Glutamatergic neuron (in vitro differentiated cells): Measurements from ENCODE around the gene IFIH1. TPM values are rescaled to one million over a fixed set of nuclear protein-coding genes. Genes with fewer than 3 reads are reported as not detected.

Experiments used
- DNase-seq: peaks from one replicate; pipeline ENCODE4 v3.0.0; 2022
- H3K27ac Mint-ChIP-seq: one replicate; pipeline ENCODE4 v1.8.0; 2020; ENCODE audit warnings: mild to moderate bottlenecking, mixed read lengths, inconsistent platforms; ENCODE audit not compliant: unreplicated experiment
- H3K27me3 Mint-ChIP-seq: one replicate; pipeline ENCODE4 v1.8.0; 2020; ENCODE audit warnings: mild to moderate bottlenecking, moderate library complexity, mixed read lengths, inconsistent platforms; ENCODE audit not compliant: unreplicated experiment
- H3K36me3 Mint-ChIP-seq: one replicate; pipeline ENCODE4 v1.8.0; 2020; ENCODE audit warnings: mild to moderate bottlenecking, mixed read lengths, inconsistent platforms; ENCODE audit not compliant: unreplicated experiment
- H3K4me1 Mint-ChIP-seq: one replicate; pipeline ENCODE4 v1.8.0; 2020; ENCODE audit warnings: mild to moderate bottlenecking, low read depth, mixed read lengths, inconsistent platforms; ENCODE audit not compliant: unreplicated experiment
- H3K4me3 Mint-ChIP-seq: one replicate; pipeline ENCODE4 v1.8.0; 2020; ENCODE audit warnings: mild to moderate bottlenecking, mixed read lengths, inconsistent platforms; ENCODE audit not compliant: unreplicated experiment
- H3K9me3 Mint-ChIP-seq: one replicate; pipeline ENCODE4 v1.8.0; 2020; ENCODE audit warnings: mild to moderate bottlenecking, moderate library complexity, mixed read lengths, inconsistent platforms; ENCODE audit not compliant: unreplicated experiment
- long read RNA-seq: library from polyadenylated mRNA; unstranded; transcript quantifications from one replicate; pipeline ENCODE4 v2.0.0, GENCODE V29; 2020; ENCODE audit not compliant: unreplicated experiment
- total RNA-seq: library from RNA; stranded (reverse); fragmentation: NEBNext Ultra II Directional; extraction: Animal tissue kit (Norgen Biotek cat#: 25700); gene quantifications from one replicate; pipeline ENCODE4 v1.2.1, GENCODE V29; 2021; ENCODE audit not compliant: unreplicated experiment
- TF ChIP-seq, protein P1 (sequence below): fragments of 200-600 bp; sonication (generic); IDR thresholded peaks from one replicate; pipeline ENCODE4 v1.5.0; 2021; ENCODE audit not compliant: partially characterized antibody, unreplicated experiment

Gene IFIH1
- total RNA-seq, result not detected
- long read RNA-seq, result 0 reads

DNA sequence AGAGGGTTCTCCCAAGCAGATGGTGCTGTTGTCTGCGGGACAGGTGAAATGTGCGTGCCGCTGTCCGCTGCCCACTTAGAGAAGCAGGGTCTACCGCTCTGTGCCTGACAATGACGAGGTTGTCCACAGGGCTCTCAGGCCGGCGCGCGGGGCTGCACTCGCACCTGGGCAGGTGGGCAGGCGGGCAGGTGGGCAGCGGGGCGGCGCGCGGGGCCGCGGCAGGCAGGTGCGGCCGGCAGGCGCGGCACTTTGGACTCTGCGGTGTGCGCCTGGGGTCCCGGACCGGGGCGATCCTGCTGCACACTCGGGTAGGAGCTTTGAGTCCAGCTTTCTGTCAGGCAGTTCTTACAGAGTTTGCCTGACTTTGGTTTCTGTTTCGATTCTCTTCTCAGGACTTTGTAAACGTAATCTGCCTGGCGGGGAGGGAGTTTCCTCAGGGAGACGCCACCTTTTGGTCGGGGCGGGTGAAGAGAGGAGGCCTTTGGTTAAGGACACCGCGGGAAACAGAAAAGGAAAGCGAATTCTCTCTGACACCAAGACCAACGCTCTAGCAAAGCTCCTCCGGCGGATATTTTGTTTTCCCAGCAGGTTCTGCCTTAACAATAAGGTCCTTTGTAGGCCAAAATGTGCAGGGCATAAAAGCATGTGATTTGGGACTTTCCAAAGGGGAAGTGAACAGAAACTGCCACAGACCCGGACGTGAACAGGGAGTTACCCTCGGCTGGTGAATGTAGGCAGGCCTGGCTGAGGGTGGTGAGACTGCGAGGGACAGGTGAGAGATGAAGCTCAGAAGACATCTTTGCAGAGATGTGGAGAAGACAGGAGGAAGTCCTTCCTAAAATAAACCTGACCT, at the start of gene IFIH1:
Gene IFIH1, minus strand, starts transcription at position 357 of the 853 bp plus-strand sequence. CDS start 377 bp downstream, outside the sequence.
- H3K4me3 Mint-ChIP-seq, result peak within 1 kb of the TSS; percentile 81
- no peak within 1 kb of the TSS for H3K27ac Mint-ChIP-seq
- peaks cover 6% of the 10 kb centered on the region for H3K4me1 Mint-ChIP-seq
- H3K27me3 Mint-ChIP-seq, result no peaks in the 10 kb centered on the region
- H3K9me3 Mint-ChIP-seq, result no peaks in the 10 kb centered on the region
- DNase-seq, result no peak
- no peaks in the 10 kb centered on the region for H3K36me3 Mint-ChIP-seq
- TF ChIP-seq, protein P1, sequence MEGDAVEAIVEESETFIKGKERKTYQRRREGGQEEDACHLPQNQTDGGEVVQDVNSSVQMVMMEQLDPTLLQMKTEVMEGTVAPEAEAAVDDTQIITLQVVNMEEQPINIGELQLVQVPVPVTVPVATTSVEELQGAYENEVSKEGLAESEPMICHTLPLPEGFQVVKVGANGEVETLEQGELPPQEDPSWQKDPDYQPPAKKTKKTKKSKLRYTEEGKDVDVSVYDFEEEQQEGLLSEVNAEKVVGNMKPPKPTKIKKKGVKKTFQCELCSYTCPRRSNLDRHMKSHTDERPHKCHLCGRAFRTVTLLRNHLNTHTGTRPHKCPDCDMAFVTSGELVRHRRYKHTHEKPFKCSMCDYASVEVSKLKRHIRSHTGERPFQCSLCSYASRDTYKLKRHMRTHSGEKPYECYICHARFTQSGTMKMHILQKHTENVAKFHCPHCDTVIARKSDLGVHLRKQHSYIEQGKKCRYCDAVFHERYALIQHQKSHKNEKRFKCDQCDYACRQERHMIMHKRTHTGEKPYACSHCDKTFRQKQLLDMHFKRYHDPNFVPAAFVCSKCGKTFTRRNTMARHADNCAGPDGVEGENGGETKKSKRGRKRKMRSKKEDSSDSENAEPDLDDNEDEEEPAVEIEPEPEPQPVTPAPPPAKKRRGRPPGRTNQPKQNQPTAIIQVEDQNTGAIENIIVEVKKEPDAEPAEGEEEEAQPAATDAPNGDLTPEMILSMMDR, result no peak

DNA sequence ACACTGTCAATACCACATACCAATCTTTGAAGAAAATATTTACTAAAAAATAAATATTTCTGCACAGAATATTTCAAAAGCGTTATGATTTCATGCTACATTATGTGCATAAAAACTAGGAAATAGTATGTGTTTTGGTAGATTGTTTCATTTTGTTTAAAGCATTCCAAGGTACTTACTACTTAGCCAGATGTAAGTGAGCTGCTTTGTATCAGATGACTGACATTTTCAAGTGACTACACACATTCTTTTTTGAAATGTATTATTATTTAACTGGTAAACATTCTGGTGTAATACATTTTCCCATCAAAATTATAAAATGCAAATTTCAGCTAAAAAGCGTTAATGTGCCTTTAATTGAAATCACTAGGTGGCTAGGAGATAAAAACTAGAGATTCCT, 46.9 kb upstream of the IFIH1 start:
- no peaks in the 10 kb centered on the region for H3K36me3 Mint-ChIP-seq
- TF ChIP-seq, protein P1, result no peak
- H3K27me3 Mint-ChIP-seq, result no peaks in the 10 kb centered on the region
- H3K4me3 Mint-ChIP-seq, result no peak overlapping the region
- H3K4me1 Mint-ChIP-seq, result no peaks in the 10 kb centered on the region
- H3K9me3 Mint-ChIP-seq, result no peaks in the 10 kb centered on the region
- H3K27ac Mint-ChIP-seq, result no peak overlapping the region
- DNase-seq, result no peak

DNA sequence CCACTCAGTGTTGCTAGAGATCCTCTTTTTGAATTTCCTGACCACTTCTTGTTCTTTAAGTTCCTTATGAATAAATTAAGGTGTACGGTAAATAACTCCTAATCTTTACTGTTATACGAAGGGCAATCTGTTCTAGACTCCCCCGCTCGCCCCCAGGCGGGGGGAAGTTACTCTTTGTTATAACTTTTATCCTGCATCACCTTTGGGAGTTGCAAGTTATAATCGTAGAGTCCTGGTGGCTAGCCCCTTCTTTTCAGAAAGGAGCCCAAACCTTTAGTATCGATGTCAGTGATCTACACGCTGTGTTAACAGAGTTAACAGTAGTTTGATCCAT, 26.1 kb upstream of the IFIH1 start:
- Mint-ChIP-seq H3K9me3 (peaks cover 3% of the 10 kb centered on the region), H3K27ac (no peak overlapping the region), H3K27me3 (peaks cover 3% of the 10 kb centered on the region), H3K4me1 (peaks cover 4% of the 10 kb centered on the region), H3K36me3 (no peaks in the 10 kb centered on the region), H3K4me3 (peak overlapping the region; percentile 92)
- TF ChIP-seq, protein P1, result no peak
- no peak for DNase-seq

DNA sequence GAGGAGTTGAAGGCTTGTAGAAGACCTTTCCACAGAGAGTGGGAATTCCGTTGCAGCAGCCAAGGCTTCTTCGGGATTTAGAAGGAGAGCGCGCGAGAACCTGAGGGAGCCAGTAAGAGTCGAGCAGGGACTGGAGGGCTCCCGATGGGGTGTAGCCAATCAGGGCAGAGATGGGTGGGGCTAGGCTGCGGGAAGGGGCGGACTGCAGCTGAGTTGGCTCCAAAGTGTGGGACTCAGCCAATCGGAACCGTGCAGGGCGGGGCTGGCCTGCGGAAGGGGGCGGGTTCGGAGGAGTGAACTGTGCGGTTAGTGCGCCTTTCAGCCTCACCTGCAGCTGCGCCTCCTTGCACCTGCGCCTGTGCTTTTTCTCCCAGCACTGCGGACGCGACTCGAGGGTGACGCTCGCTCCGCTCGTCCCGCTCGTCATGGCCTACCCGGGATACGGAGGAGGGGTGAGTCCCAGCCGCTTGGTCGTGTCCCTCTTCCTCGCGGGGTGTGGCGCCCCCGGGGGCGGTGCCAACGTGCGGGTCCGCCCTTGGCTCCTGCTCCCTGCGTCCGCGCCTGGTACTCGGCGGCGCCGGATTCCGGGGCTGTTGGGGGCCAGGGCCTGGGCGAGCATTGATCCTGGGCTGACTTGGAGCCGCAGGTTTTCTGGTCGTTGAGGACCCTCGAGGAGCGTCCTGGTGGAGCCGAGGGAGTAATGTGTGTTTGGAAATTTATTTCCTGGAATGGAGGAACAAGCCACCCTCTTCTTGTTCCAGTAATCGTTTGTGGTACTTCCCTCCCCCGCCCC, 25.5 kb upstream of the IFIH1 start, which contains the start of gene GCA:
Gene GCA, plus strand, starts transcription at position 309 of the 793 bp plus-strand sequence. Its CDS starts 117 bp downstream, at position 426.
- peaks cover 3% of the 10 kb centered on the region for H3K9me3 Mint-ChIP-seq
- peak; percentile 98 for DNase-seq
- TF ChIP-seq, protein P1, result no peak
- peaks cover 3% of the 10 kb centered on the region for H3K27me3 Mint-ChIP-seq
- peak within 1 kb of the TSS; percentile 92 for H3K4me3 Mint-ChIP-seq
- no peak within 1 kb of the TSS for H3K27ac Mint-ChIP-seq
- peaks cover 4% of the 10 kb centered on the region for H3K4me1 Mint-ChIP-seq
- no peaks in the 10 kb centered on the region for H3K36me3 Mint-ChIP-seq
